H7 (cell line): ENCODE results near the gene EPS8L1. TPM values are rescaled to one million over a fixed set of nuclear protein-coding genes. Genes with fewer than 3 reads are reported as not detected.
A peak's percentile ranks its signal among the peaks of the same experiment; 100 is the strongest.
"Not testable (repeated sequence)": the region's sequence is repeated elsewhere in the genome, so short reads cannot be mapped to it uniquely, and the experiment has no call there.

ENCODE experiments used
- DNase-seq: peaks from one replicate; pipeline ENCODE4 v3.0.0; 2012
- H3K27me3 ChIP-seq: 2 replicates; pipeline ENCODE4 v1.6.0; 2011; ENCODE audit warnings: mild to moderate bottlenecking, low read length; ENCODE audit not compliant: control insufficient read depth, insufficient read depth
- H3K36me3 ChIP-seq: replicated peaks from 2 replicates; pipeline ENCODE4 v1.5.1; 2011; ENCODE audit warnings: low read length; ENCODE audit not compliant: control insufficient read depth, insufficient read depth
- H3K4me3 ChIP-seq: 2 replicates; pipeline ENCODE4 v1.5.1; 2011; ENCODE audit warnings: low read depth, mild to moderate bottlenecking, control low read depth, low read length, moderate library complexity; ENCODE audit not compliant: insufficient read depth
- total RNA-seq: library from RNA; depleted of rRNA; stranded (reverse); fragments of >200 nt; shearing (Covaris generic); gene quantifications from 2 replicates; pipeline ENCODE4 v1.2.3, GENCODE V29; 2014

Gene EPS8L1
- total RNA-seq, 1 experiment from 2014 or later = 20.0 TPM

- H3K4me3 ChIP-seq, H3K36me3 ChIP-seq, DNase-seq: not testable (repeated sequence)
- peaks cover 38% of the 10 kb centered on the region for H3K27me3 ChIP-seq
Observed at GRCh38 chr19:55065516-55065915, 10.2 kb upstream of the EPS8L1 start.

GRCh38 chr19:55066107-55066709 lies 9.5 kb upstream of the EPS8L1 start:
- Histone ChIP-seq H3K4me3 (no peak overlapping the region), H3K27me3 (peaks cover 42% of the 10 kb centered on the region), H3K36me3 (no peaks in the 10 kb centered on the region)
- DNase-seq = peak; percentile 64

- H3K4me3 ChIP-seq = no peak overlapping the region
- H3K36me3 ChIP-seq = no peaks in the 10 kb centered on the region
- peaks cover 50% of the 10 kb centered on the region for H3K27me3 ChIP-seq
- DNase-seq = no peak
Observed at GRCh38 chr19:55067869-55068268, 7.8 kb upstream of the EPS8L1 start.

DNA sequence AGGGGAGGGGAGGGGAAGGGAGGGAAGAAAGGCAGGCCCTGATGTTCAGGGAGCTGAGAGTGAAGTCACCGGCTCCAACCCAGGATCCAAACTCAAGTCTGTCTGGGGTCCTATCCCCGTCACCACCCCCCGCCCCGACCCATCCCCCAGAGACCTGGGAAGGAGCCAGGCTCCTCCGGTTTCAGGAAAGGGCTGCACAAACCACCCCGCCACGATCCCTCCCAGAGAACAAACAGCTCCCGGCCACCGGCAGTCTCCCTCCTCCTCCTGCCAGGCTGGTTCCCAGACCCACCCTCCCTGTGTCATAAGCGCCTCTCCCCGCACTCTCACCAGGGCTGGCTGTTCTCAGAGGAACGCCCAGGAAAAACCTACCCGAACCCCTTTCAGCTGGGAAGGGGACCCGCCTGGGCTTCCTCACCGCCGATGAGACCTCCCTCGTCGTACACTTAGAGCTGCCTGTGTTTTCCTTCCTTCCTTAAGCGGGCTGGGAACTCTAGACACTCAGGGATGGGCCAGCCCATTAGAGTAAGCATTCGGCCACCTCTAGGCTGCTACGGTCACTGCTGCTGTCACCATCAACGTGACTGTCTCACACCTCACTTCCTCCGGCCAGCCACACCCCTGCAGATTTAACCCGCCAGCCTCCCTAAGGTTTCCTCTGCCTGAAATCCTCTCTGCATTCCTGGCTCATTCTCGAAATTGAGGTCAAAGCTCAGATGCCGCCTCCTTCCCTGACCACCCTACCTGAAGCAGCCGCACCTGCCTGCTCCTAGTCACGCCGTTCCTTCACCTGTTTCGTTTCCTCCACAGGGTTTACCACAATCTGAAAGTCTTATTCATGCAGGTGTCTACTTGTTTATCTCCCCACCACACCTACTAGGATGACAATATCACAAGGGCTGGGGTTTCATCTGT lies 6.5 kb upstream of the EPS8L1 start:
- Histone ChIP-seq H3K27me3 (peaks cover 50% of the 10 kb centered on the region), H3K4me3 (peak overlapping the region; percentile 42)
- peak; percentile 77 for DNase-seq

GRCh38 chr19:55069865-55070197 lies 5.8 kb upstream of the EPS8L1 start:
- Histone ChIP-seq H3K4me3 (no peak overlapping the region), H3K27me3 (peaks cover 50% of the 10 kb centered on the region), H3K36me3 (no peaks in the 10 kb centered on the region)
- DNase-seq = no peak

More for the DNA sequence above, 6.5 kb upstream of the EPS8L1 start:
- H3K36me3 ChIP-seq = no peaks in the 10 kb centered on the region

GRCh38 chr19:55070466-55071128 lies 5.1 kb upstream of the EPS8L1 start:
- no peaks in the 10 kb centered on the region for H3K36me3 ChIP-seq
- H3K4me3 ChIP-seq = no peak overlapping the region
- DNase-seq = no peak
- H3K27me3 ChIP-seq = peaks cover 52% of the 10 kb centered on the region

GRCh38 chr19:55071129-55071502 lies 4.6 kb upstream of the EPS8L1 start:
- no peak overlapping the region for H3K4me3 ChIP-seq
- no peak for DNase-seq
- no peaks in the 10 kb centered on the region for H3K36me3 ChIP-seq
- H3K27me3 ChIP-seq = peaks cover 52% of the 10 kb centered on the region

GRCh38 chr19:55071913-55072312 lies 3.8 kb upstream of the EPS8L1 start:
- H3K36me3 ChIP-seq = no peaks in the 10 kb centered on the region
- H3K4me3 ChIP-seq = no peak overlapping the region
- peak; percentile 38 for DNase-seq
- H3K27me3 ChIP-seq = peaks cover 49% of the 10 kb centered on the region

GRCh38 chr19:55076321-55076720 lies 652 bp downstream of the EPS8L1 start:
- Histone ChIP-seq H3K4me3 (no peak overlapping the region), H3K36me3 (no peaks in the 10 kb centered on the region), H3K27me3 (peaks cover 34% of the 10 kb centered on the region)
- peak; percentile 53 for DNase-seq

DNA sequence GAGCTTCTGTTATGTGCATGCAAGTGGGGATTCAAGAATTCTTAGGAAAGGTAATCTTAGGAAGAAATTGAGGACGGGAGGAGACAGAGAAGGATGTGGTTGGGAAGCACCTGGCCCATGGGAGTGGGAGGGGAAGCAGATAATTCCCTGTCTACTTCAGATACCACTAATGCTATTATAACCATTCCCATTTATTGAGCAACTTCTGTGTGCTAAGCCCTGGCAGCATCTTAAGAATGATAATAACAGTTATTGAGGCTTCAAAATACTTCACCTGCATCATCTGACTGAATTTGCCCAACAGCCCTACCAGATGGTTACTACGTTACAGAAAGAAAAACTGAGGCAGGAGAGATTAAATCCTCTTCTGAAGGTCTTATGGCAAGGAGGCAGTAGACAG lies 1.4 kb downstream of the EPS8L1 start:
- Histone ChIP-seq H3K36me3 (no peaks in the 10 kb centered on the region), H3K4me3 (no peak overlapping the region), H3K27me3 (peaks cover 35% of the 10 kb centered on the region)
- DNase-seq = no peak

DNA sequence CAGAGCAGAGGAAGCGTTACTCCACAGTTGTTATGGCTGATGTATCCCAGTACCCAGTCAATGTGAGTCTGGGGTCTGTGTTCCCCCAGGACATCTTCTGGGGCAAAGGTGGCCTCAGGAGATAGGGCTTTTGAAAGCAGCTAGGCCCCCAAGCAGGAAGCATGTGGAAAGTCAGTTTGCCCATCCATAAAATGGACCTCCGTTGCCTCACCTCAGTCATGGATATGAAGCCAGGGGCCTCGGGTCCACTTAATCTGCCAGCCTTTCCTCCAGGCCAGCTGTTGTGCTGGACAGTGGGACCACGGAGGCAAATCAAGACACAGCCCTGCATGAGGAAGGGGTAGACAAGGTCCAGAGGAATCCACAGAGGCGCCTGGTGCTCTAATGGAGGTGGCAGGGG lies 3.3 kb downstream of the EPS8L1 start:
- H3K4me3 ChIP-seq = no peak overlapping the region
- H3K27me3 ChIP-seq = peaks cover 45% of the 10 kb centered on the region
- H3K36me3 ChIP-seq = no peaks in the 10 kb centered on the region
- no peak for DNase-seq

DNA sequence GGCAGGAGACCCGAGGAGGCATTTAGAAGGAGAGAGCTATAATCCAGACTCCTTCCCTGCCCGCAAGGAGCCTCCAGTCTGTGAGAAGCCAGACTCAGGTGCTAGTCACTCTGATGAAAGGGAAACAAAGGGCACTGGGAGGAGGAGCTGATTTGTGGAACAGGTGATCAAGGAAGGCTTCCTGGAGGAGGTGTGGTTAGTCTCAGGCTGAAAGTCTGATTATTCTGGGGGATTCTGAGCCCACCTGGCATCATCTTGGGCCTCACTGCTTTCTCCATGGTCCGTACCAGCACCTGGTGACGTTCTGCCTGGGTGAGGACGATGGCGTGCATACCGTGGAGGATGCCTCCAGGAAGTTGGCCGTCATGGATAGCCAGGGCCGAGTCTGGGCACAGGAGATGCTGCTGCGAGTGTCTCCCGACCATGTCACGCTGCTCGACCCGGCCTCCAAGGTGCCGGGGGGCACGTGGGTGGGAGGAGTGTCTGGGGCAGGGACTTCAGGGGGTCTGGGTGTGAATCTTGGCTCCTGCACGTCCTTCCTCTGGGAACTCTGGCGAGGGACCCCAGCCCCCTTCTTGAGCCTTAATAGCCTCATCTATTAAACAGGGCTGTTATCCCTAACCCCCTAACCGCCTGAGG lies 3.9 kb downstream of the EPS8L1 start:
- no peak for DNase-seq
- Histone ChIP-seq H3K4me3 (peak overlapping the region; percentile 37), H3K27me3 (peaks cover 47% of the 10 kb centered on the region), H3K36me3 (no peaks in the 10 kb centered on the region)

DNA sequence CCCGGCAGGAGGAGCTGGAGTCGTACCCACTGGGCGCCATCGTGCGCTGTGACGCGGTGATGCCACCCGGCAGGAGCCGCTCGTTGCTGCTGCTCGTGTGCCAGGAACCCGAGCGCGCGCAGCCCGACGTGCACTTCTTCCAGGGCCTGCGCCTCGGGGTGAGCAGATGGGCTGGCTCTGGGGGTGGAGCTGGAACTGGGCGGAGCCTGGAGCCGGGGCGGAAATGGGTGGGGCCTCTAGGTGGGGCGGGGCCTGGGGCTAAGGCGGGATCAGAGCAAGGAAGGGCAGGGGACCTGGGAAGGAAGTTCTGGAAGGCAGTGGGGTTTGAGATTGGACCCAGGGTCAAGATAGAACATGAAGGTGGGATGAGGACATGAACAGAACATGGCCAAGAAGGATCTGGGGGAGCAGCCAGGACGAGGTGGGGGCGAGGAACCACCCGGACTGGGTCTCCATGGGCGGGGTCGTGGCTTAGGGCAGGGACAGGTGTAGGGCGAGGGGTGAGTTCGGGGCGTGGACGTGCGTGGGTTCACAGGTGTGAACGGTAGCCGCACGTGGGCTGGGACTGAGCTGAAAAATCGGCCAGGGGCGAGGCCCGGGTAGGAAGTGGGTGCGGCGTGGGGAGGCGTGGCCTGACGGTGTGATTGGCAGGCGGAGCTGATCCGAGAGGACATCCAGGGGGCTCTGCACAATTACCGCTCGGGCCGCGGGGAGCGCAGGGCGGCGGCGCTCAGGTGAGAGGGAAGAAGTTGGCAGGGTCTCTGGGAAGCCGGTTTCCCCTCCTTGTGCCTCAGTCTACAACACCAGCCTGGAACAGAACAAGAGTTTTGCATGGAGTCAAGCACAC lies 4.7 kb downstream of the EPS8L1 start:
- peak overlapping the region; percentile 72 for H3K4me3 ChIP-seq
- peaks cover 47% of the 10 kb centered on the region for H3K27me3 ChIP-seq
- no peaks in the 10 kb centered on the region for H3K36me3 ChIP-seq
- DNase-seq = peak; percentile 98
